Endothelial cell of umbilical vein (primary cell): ENCODE results near the gene SLC7A10. TPM values are rescaled to one million over a fixed set of nuclear protein-coding genes. Genes with fewer than 3 reads are reported as not detected.
A peak's percentile ranks its signal among the peaks of the same experiment; 100 is the strongest.

Source experiments
- BruUV-seq: library from RNA; stranded (reverse); fragments of 400-500 nt; replicated peaks from 2 replicates; lab custom pipeline; 2021; lab: Mats Ljungman, UMichigan
- CTCF ChIA-PET: fragments of 300-600, 350-600 bp; sonication (Branson Sonifier 250); formaldehyde crosslinking; loops from one replicate; lab custom pipeline; 2021; ENCODE audit warnings: antibody characterized with exemption, inconsistent platforms; lab: Charles Lee
- POLR2A ChIA-PET: fragments of 300-600, 350-600 bp; sonication (Branson Sonifier 250); formaldehyde crosslinking; loops from one replicate; lab custom pipeline; 2021; ENCODE audit warnings: antibody characterized with exemption, inconsistent platforms; lab: Charles Lee
- DNase-seq: peaks from one replicate; pipeline ENCODE4 v3.0.0-alpha.2; 2011; ENCODE audit warnings: low read depth, low spot score
- FAIRE-seq: peaks from 2 replicates; lab custom pipeline; 2011; peaks lifted over from hg19 to GRCh38; lab: Jason Lieb, UNC
- H2AFZ ChIP-seq: 2 replicates; pipeline ENCODE4 v1.6.0; 2012; ENCODE audit warnings: low read depth, low read length, control low read depth, inconsistent platforms
- H3K27ac ChIP-seq: 2 replicates; pipeline ENCODE4 v1.5.1; 2011; ENCODE audit warnings: low read depth, mild to moderate bottlenecking, control low read depth, low read length, moderate library complexity; ENCODE audit not compliant: insufficient read depth
- H3K27me3 ChIP-seq, 2 experiments: 2 replicates each; pipeline versions ENCODE4 v1.6.0 to v1.6.1; 2011; ENCODE audit warnings: low read length in 2 of 2, mixed read lengths in 1 of 2; ENCODE audit not compliant: control insufficient read depth in 2 of 2, insufficient read depth in 2 of 2
- H3K36me3 ChIP-seq, 2 experiments: 2 replicates in 1 of 2; 3 replicates in 1 of 2; pipeline ENCODE4 v1.5.1; 2011; ENCODE audit warnings: low read length in 2 of 2, mild to moderate bottlenecking in 1 of 2, moderate library complexity in 1 of 2; ENCODE audit not compliant: control insufficient read depth in 2 of 2, insufficient read depth in 2 of 2; ENCODE audit errors: extremely low read depth in 1 of 2
- H3K4me1 ChIP-seq: 3 replicates; pipeline ENCODE4 v1.5.1; 2011; ENCODE audit warnings: mild to moderate bottlenecking, low read length; ENCODE audit not compliant: control insufficient read depth, insufficient read depth; ENCODE audit errors: extremely low read depth
- H3K4me2 ChIP-seq: 2 replicates; pipeline ENCODE4 v1.6.1; 2011; ENCODE audit warnings: low read length, control low read depth, mixed read lengths; ENCODE audit not compliant: insufficient read depth
- H3K4me3 ChIP-seq, 3 experiments: fragments of 200-600 bp in 1 of 3; sonication (generic), shearing (Covaris generic) in 1 of 3; replicated peaks in 1 of 3; 2 replicates each; pipeline ENCODE4 v1.5.1; 2011 to 2016; ENCODE audit warnings: control low read depth in 3 of 3, low read length in 3 of 3, mild to moderate bottlenecking in 2 of 3, inconsistent platforms in 1 of 3, low read depth in 1 of 3, moderate library complexity in 1 of 3; ENCODE audit not compliant: insufficient read depth in 1 of 3
- H3K79me2 ChIP-seq: 2 replicates; pipeline ENCODE4 v1.6.0; 2012; ENCODE audit warnings: low read length, inconsistent platforms; ENCODE audit not compliant: control insufficient read depth, insufficient read depth
- H3K9ac ChIP-seq: replicated peaks from 2 replicates; pipeline ENCODE3; 2011; ENCODE audit warnings: low read length, control low read depth; ENCODE audit not compliant: insufficient read depth; ENCODE audit errors: extremely low read depth
- H3K9me1 ChIP-seq: replicated peaks from 3 replicates; pipeline ENCODE4 v1.6.0; 2011; ENCODE audit warnings: mild to moderate bottlenecking, low read length; ENCODE audit not compliant: control insufficient read depth, insufficient read depth; ENCODE audit errors: extremely low read depth
- H3K9me3 ChIP-seq: replicated peaks from 2 replicates; pipeline ENCODE4 v1.5.1; 2012; ENCODE audit warnings: low read length, inconsistent platforms; ENCODE audit not compliant: control insufficient read depth, insufficient read depth
- H4K20me1 ChIP-seq: replicated peaks from 2 replicates; pipeline ENCODE3; 2011; ENCODE audit warnings: mild to moderate bottlenecking, low read length; ENCODE audit not compliant: control insufficient read depth, insufficient read depth; ENCODE audit errors: extremely low read depth
- CTCF ChIP-seq, 2 donors: IDR thresholded peaks; 1 replicate in 1 of 2; 2 replicates in 1 of 2; pipeline ENCODE4 v1.5.1; 2011; ENCODE audit warnings: low read length in 2 of 2, mild to moderate bottlenecking in 2 of 2, moderate library complexity in 2 of 2, control low read depth in 1 of 2, inconsistent platforms in 1 of 2, low read depth in 1 of 2; ENCODE audit not compliant: insufficient read depth in 1 of 2; ENCODE audit errors: extremely low read depth in 1 of 2
- EZH2 ChIP-seq: IDR thresholded peaks from 2 replicates; pipeline ENCODE4 v1.6.1; 2012; ENCODE audit warnings: borderline replicate concordance, low read depth, mild to moderate bottlenecking, moderate library complexity, low read length, inconsistent platforms; ENCODE audit not compliant: severe bottlenecking
- FOS ChIP-seq: IDR thresholded peaks from 2 replicates; pipeline ENCODE4 v1.6.1; 2011; ENCODE audit warnings: mild to moderate bottlenecking, low read length, moderate library complexity, borderline replicate concordance; ENCODE audit not compliant: insufficient read depth
- GATA2 ChIP-seq: IDR thresholded peaks from 2 replicates; pipeline ENCODE4 v1.7.0; 2011; ENCODE audit warnings: low read depth, mild to moderate bottlenecking, moderate library complexity, mixed read lengths, low read length; ENCODE audit not compliant: insufficient read length, insufficient read depth
- JUN ChIP-seq: IDR thresholded peaks from 2 replicates; pipeline ENCODE4 v1.6.1; 2011; ENCODE audit warnings: borderline replicate concordance, low read depth; ENCODE audit not compliant: insufficient read length, insufficient read depth
- MAX ChIP-seq: IDR thresholded peaks from 2 replicates; pipeline ENCODE4 v1.6.1; 2011; ENCODE audit not compliant: insufficient read depth, insufficient read length
- MYC ChIP-seq: IDR thresholded peaks from one replicate; pipeline ENCODE4 v1.6.1; 2011; ENCODE audit warnings: mild to moderate bottlenecking, low read depth, low read length
- POLR2A ChIP-seq: IDR thresholded peaks from 2 replicates; pipeline ENCODE4 v1.6.1; 2012; ENCODE audit warnings: low read depth, mild to moderate bottlenecking, control low read depth, low read length
- POLR2AphosphoS5 ChIP-seq: IDR thresholded peaks from 2 replicates; pipeline ENCODE4 v1.6.1; 2012; ENCODE audit warnings: low read depth, mild to moderate bottlenecking, control low read depth, low read length, moderate library complexity; ENCODE audit not compliant: insufficient read depth
- dilution Hi-C: fragments of 300-500 bp; cut with MboI; formaldehyde crosslinking; loops from one replicate; pipeline ENCODE4 v1.15.0; 2019; ENCODE audit warnings: low sequenced_read_pairs; ENCODE audit not compliant: extremely low pct_ligation_motif_present
- intact Hi-C: fragments of 100-400 bp; cut with micrococcal nuclease; formaldehyde crosslinking; loops from one replicate; pipeline ENCODE4 v1.10.0; 2022
- polyA plus RNA-seq, 4 experiments: library from polyadenylated mRNA; depleted of rRNA in 3 of 4; stranded (reverse) in 3 of 4; unstranded in 1 of 4; fragments of >200 nt; gene quantifications; 2 replicates each; pipeline versions ENCODE4 v1.2.1 to v1.2.3, GENCODE V29; 2011 to 2012; ENCODE audit warnings: missing spikeins in 1 of 4
- total RNA-seq: library from RNA; stranded (reverse); gene quantifications from 2 replicates; pipeline ENCODE4 v1.2.3, GENCODE V29; 2021

The SLC7A10 gene
- total and polyA plus RNA-seq, 2 donors (not counting 3 experiments of a cell fraction or from before 2014, with no cell fraction given): not detected

GRCh38 chr19:33207040-33207620 is 18.5 kb downstream of the SLC7A10 start:
- Histone ChIP-seq H4K20me1 (no peaks in the 10 kb centered on the region), H3K4me2 (no peak overlapping the region), H3K79me2 (no peaks in the 10 kb centered on the region), H3K4me3 (no peak overlapping the region), H3K9me3 (no peaks in the 10 kb centered on the region), H3K27ac (no peak overlapping the region), H3K4me1 (no peaks in the 10 kb centered on the region), H3K27me3 (no peaks in the 10 kb centered on the region), H3K9me1 (no peaks in the 10 kb centered on the region), H3K9ac (no peak overlapping the region), H2AFZ (no peak overlapping the region), H3K36me3 (peaks cover 0 to 5% of the 10 kb centered on the region in 2 experiments)
- intact Hi-C loops: no loop called here
- TF ChIP-seq POLR2A (no peak), JUN (no peak), GATA2 (no peak), MYC (no peak), CTCF (IDR thresholded peaks at IDR 0.05; ENCODE audit: extremely low read depth in 1 of 2, insufficient read depth in 1 of 2, low read depth in 1 of 2, low read length in 2 of 2) (no peak), MAX (no peak), FOS (no peak), POLR2AphosphoS5 (no peak), EZH2 (no peak)
- POLR2A ChIA-PET: no interaction called here
- TSS peak; percentile 27 for BruUV-seq
- CTCF ChIA-PET: interaction anchor here (2.9 kb wide), 1 partner anchor 23 kb away, joined by 13 read pairs; no protein-coding TSS in a partner anchor
- FAIRE-seq (no peak), DNase-seq (no peak)
- dilution Hi-C loops: no loop called here
